IgD-negative memory B cell (primary cell): ENCODE results near the gene DNAI1. TPM values are rescaled to one million over a fixed set of nuclear protein-coding genes. Genes with fewer than 3 reads are reported as not detected.
A peak's percentile ranks its signal among the peaks of the same experiment; 100 is the strongest.

Experiments
- H3K27ac Mint-ChIP-seq, 3 donors: one replicate each; pipeline ENCODE4 v1.8.0; 2020 to 2022; ENCODE audit warnings: mild to moderate bottlenecking in 3 of 3, mixed read lengths in 3 of 3, moderate library complexity in 1 of 3
- H3K27me3 Mint-ChIP-seq: one replicate; pipeline ENCODE4 v1.8.0; 2021; ENCODE audit warnings: mixed read lengths
- H3K36me3 Mint-ChIP-seq: one replicate; pipeline ENCODE4 v1.8.0; 2020; ENCODE audit warnings: mild to moderate bottlenecking, mixed read lengths
- H3K4me1 Mint-ChIP-seq, 3 donors: one replicate each; pipeline ENCODE4 v1.8.0; 2020 to 2022; ENCODE audit warnings: mixed read lengths in 3 of 3, mild to moderate bottlenecking in 1 of 3
- H3K4me3 Mint-ChIP-seq, 4 donors: one replicate each; pipeline ENCODE4 v1.8.0; 2020 to 2022; ENCODE audit warnings: mild to moderate bottlenecking in 4 of 4, mixed read lengths in 4 of 4, moderate library complexity in 3 of 4
- H3K9me3 Mint-ChIP-seq, 3 donors: one replicate each; pipeline ENCODE4 v1.8.0; 2020 to 2021; ENCODE audit warnings: mixed read lengths in 3 of 3, mild to moderate bottlenecking in 1 of 3
- polyA plus RNA-seq: library from polyadenylated mRNA; unstranded; fragments of 300-500 nt; fragmentation: Illumina TruSeq; gene quantifications from one replicate; pipeline ENCODE4 v1.2.3, GENCODE V29; 2021

Gene DNAI1
- polyA plus RNA-seq, 1 donor from 2014 or later, result not detected

DNA sequence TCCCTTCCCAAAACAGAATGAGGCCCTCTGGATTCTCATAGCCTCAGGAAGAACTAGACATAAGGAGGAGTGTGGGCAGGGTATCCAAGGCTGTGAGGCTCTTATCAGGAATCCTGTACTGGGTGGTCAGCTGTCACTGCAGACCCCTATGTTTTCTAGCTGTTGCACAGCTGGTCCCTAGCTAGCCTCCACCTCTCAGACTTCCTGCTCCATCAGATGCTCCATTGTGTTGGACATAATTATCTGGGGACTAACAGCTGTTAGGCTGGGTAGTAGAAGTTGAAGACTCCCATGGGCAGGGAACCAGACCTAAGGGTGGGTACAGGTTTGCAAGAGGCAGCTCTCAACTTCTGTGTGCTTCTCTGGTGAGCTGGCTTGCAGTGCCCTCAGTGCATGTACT is 18.6 kb upstream of the DNAI1 start:
- Mint-ChIP-seq H3K27ac (no peak overlapping the region), H3K36me3 (no peaks in the 10 kb centered on the region), H3K4me3 (no peak overlapping the region), H3K27me3 (no peaks in the 10 kb centered on the region), H3K9me3 (no peaks in the 10 kb centered on the region), H3K4me1 (peaks cover 2 to 6% (median 5%) of the 10 kb centered on the region in 3 donors)

GRCh38 chr9:34442770-34443169 is 15.8 kb upstream of the DNAI1 start:
- no peak overlapping the region for H3K27ac Mint-ChIP-seq
- no peaks in the 10 kb centered on the region for H3K9me3 Mint-ChIP-seq
- H3K36me3 Mint-ChIP-seq, result no peaks in the 10 kb centered on the region

DNA sequence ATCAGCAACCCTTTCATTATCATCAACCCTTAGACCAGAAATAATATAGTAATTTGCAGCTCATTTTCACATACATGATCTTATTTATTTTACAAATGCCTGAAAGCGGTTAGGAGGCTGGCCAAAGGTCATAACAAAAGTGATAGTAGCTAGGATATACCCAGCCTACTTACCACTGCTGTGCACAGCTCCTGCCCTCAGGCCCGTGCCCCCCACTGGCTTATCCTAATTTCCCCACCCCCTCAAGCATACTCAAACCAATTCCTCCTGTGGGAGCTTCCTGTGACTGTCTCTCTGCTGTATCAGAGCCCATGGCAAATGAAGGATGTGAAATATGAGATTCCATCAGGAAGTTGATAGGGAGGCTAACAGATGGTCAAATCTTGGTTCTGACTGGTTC is 15.1 kb upstream of the DNAI1 start:
- Mint-ChIP-seq H3K4me1 (peaks cover 0 to 4% (median 2%) of the 10 kb centered on the region in 3 donors), H3K27ac (no peak overlapping the region), H3K4me3 (no peak overlapping the region), H3K9me3 (no peaks in the 10 kb centered on the region), H3K27me3 (no peaks in the 10 kb centered on the region), H3K36me3 (no peaks in the 10 kb centered on the region)

More at GRCh38 chr9:34442770-34443169, 15.8 kb upstream of the DNAI1 start:
- H3K4me1 Mint-ChIP-seq, result peaks cover 0 to 4% (median 2%) of the 10 kb centered on the region in 3 donors
- H3K27me3 Mint-ChIP-seq, result no peaks in the 10 kb centered on the region
- H3K4me3 Mint-ChIP-seq, result no peak overlapping the region

DNA sequence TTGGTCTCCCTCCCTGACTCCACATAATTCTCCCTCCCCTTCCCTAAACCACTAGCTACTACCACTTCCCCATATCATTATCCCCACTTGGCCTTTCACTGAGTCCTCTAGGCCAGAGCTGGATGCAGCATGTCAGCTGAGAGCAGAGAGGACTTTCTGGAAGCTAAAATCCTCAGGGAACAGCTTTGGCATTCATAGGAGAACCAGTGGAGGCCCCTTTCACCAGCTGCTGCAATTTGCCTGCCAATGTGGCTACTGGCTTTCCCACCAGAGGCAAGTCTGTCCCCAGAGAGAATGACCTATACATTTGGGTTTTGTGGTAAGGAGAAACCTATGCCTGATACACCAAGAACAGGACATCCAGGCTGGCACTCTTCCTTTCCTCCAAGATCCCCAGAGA is 14.6 kb upstream of the DNAI1 start:
- Mint-ChIP-seq H3K9me3 (no peaks in the 10 kb centered on the region), H3K27ac (peak overlapping the region in 1 of 3 donors; percentile 35), H3K27me3 (no peaks in the 10 kb centered on the region), H3K4me1 (peaks cover 0 to 4% (median 2%) of the 10 kb centered on the region in 3 donors), H3K36me3 (no peaks in the 10 kb centered on the region), H3K4me3 (no peak overlapping the region)

DNA sequence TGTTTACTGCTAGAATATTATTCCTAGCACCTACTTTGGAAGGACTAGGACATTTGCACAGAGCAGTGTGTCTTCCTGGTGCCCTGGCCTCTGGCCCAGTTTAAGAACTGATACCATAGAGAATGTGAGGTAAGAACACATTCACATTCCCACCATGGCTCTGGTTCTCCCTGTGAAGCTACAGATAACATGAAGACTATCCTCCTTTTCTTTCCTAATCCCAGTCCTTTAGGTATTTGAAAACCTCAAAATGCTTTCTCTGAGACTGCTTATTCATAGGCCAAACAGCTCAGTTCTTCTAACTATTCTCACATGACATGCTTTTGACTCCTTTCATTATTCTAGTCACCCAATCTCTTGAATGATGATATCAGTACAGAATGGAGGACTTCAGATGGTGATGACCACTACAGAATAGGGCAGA is 12.1 kb upstream of the DNAI1 start:
- H3K27me3 Mint-ChIP-seq, result no peaks in the 10 kb centered on the region
- H3K9me3 Mint-ChIP-seq, result no peaks in the 10 kb centered on the region
- H3K27ac Mint-ChIP-seq, result no peak overlapping the region
- no peaks in the 10 kb centered on the region for H3K4me1 Mint-ChIP-seq
- H3K36me3 Mint-ChIP-seq, result peaks cover 3% of the 10 kb centered on the region
- no peak overlapping the region for H3K4me3 Mint-ChIP-seq

GRCh38 chr9:34446951-34447350 is 11.7 kb upstream of the DNAI1 start:
- Mint-ChIP-seq H3K27me3 (no peaks in the 10 kb centered on the region), H3K9me3 (no peaks in the 10 kb centered on the region), H3K4me3 (no peak overlapping the region), H3K4me1 (no peaks in the 10 kb centered on the region), H3K27ac (no peak overlapping the region), H3K36me3 (peaks cover 3% of the 10 kb centered on the region)

DNA sequence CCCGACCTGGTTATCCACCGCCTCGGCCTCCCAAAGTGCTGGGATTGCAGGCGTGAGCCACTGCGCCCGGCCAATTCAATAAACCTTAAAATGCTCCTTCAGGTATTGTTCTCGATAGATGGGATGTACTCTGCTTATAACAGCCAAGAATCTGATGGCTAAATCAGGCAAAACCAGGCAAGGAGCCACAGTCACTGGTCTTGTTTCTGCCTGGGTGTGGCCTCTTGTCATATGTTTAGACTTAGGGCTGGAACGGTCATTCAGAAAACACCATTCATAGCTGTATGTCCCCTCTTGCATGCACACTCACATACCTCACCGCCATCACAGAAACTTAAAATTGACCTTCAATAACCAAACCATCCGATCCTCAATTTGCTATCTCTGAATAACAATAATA is 8.0 kb upstream of the DNAI1 start:
- H3K27me3 Mint-ChIP-seq, result no peaks in the 10 kb centered on the region
- no peaks in the 10 kb centered on the region for H3K9me3 Mint-ChIP-seq
- peaks cover 3% of the 10 kb centered on the region for H3K36me3 Mint-ChIP-seq
- H3K27ac Mint-ChIP-seq, result no peak overlapping the region
- H3K4me1 Mint-ChIP-seq, result peaks cover 0 to 4% (median 0%) of the 10 kb centered on the region in 3 donors
- peak overlapping the region in 1 of 4 donors; percentile 33 for H3K4me3 Mint-ChIP-seq

- H3K27me3 Mint-ChIP-seq, result no peaks in the 10 kb centered on the region
- H3K4me1 Mint-ChIP-seq, result peaks cover 0 to 4% (median 0%) of the 10 kb centered on the region in 3 donors
- no peak overlapping the region for H3K4me3 Mint-ChIP-seq
- no peaks in the 10 kb centered on the region for H3K9me3 Mint-ChIP-seq
- H3K36me3 Mint-ChIP-seq, result peaks cover 3% of the 10 kb centered on the region
- no peak overlapping the region for H3K27ac Mint-ChIP-seq
These were observed 7.5 kb upstream of the DNAI1 start for GRCh38 chr9:34451135-34451534.

GRCh38 chr9:34451545-34451944 is 7.1 kb upstream of the DNAI1 start:
- H3K36me3 Mint-ChIP-seq, result peaks cover 3% of the 10 kb centered on the region

GRCh38 chr9:34452568-34452967 is 6.0 kb upstream of the DNAI1 start:
- H3K9me3 Mint-ChIP-seq, result no peaks in the 10 kb centered on the region
- no peak overlapping the region for H3K27ac Mint-ChIP-seq
- H3K36me3 Mint-ChIP-seq, result peaks cover 3% of the 10 kb centered on the region
- H3K4me3 Mint-ChIP-seq, result no peak overlapping the region
- no peaks in the 10 kb centered on the region for H3K27me3 Mint-ChIP-seq
- H3K4me1 Mint-ChIP-seq, result peaks cover 7 to 15% (median 8%) of the 10 kb centered on the region in 3 donors

More at GRCh38 chr9:34451545-34451944, 7.1 kb upstream of the DNAI1 start:
- H3K27ac Mint-ChIP-seq, result no peak overlapping the region
- no peaks in the 10 kb centered on the region for H3K9me3 Mint-ChIP-seq
- peaks cover 0 to 8% (median 2%) of the 10 kb centered on the region in 3 donors for H3K4me1 Mint-ChIP-seq
- H3K27me3 Mint-ChIP-seq, result no peaks in the 10 kb centered on the region
- H3K4me3 Mint-ChIP-seq, result no peak overlapping the region

DNA sequence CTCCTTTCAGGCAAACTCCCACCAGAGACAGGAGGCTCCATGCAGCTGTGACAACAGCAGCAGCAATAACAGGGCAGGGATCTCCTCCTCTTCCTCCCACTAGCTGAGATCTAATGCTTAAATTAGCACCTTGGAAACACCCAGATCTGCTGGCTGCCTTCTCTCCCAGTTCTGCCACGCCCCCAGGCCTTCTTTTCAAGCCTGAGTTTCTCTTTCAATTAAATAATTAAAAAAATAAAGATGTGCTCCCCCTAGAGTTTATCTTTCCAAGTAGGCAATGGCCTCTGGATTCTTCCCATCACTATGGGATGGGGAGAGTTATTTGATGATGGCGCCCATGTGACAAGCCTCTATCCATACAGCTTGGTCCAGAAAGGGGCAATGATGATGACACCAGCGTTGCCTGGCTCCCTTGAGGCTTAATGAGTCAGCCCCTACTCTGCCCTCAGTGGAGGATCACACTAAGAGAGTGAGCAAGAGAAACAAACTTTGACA is 4.0 kb upstream of the DNAI1 start:
- H3K27ac Mint-ChIP-seq, result no peak overlapping the region
- peaks cover 1% of the 10 kb centered on the region for H3K36me3 Mint-ChIP-seq
- peaks cover 13 to 22% (median 15%) of the 10 kb centered on the region in 3 donors for H3K4me1 Mint-ChIP-seq
- H3K9me3 Mint-ChIP-seq, result no peaks in the 10 kb centered on the region
- no peaks in the 10 kb centered on the region for H3K27me3 Mint-ChIP-seq
- H3K4me3 Mint-ChIP-seq, result peak overlapping the region in 1 of 4 donors; percentile 74

DNA sequence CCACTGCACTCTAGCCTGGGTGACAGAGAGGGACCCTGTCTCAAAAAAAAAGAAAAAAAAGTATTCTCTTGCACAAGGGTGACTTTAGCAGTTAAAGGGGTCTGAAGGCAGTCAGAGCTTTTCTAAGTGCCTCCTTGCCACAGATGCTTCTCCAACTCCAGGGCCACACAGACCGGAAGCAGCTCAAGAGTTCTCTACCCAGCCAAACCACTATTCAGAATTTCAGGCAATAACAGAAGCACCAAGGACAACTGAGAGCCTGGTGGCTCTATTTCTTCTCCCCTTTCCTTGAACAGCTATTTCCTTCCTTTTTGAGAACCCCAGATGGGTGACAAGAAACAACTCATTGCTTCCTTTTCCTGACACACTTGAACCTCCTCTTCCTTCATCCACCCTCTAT is 2.5 kb upstream of the DNAI1 start:
- Mint-ChIP-seq H3K9me3 (no peaks in the 10 kb centered on the region), H3K27me3 (no peaks in the 10 kb centered on the region), H3K4me3 (peak overlapping the region in 2 of 4 donors; percentile 28 to 74), H3K4me1 (peaks cover 16 to 22% (median 18%) of the 10 kb centered on the region in 3 donors), H3K27ac (peak overlapping the region in 2 of 3 donors; percentile 22 to 77), H3K36me3 (peaks cover 2% of the 10 kb centered on the region)

DNA sequence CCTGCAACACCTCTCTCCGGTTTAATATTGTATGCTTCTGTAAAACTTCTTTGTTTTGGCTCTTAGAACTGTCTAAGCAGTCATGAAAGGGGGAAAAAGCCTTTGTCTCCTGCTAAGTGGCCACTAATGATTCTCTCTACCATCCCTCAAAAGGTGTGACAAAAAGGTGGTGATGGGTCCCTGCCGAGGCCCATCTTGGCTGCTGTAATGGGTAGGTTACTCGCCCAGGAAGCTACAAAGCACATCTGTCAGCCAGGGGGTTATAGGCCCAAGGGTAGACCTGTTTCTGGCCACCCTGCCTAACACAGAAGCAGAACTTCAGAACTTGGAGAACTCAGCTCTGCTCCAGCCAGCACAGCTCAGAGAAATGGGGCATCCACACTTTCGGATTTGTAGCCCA is 1.9 kb upstream of the DNAI1 start:
- peaks cover 16 to 22% (median 18%) of the 10 kb centered on the region in 3 donors for H3K4me1 Mint-ChIP-seq
- H3K9me3 Mint-ChIP-seq, result no peaks in the 10 kb centered on the region
- peak overlapping the region; percentile 15 to 77 (median 22) for H3K27ac Mint-ChIP-seq
- H3K36me3 Mint-ChIP-seq, result peaks cover 1% of the 10 kb centered on the region
- H3K4me3 Mint-ChIP-seq, result peak overlapping the region in 2 of 4 donors; percentile 54 to 74
- peaks cover under 1% of the 10 kb centered on the region for H3K27me3 Mint-ChIP-seq

- peak overlapping the region; percentile 89 to 97 (median 94) for H3K4me3 Mint-ChIP-seq
These were observed 1.2 kb upstream of the DNAI1 start for GRCh38 chr9:34457266-34458012.

GRCh38 chr9:34458959-34459340 is 345 bp downstream of the DNAI1 start:
- Mint-ChIP-seq H3K4me1 (peaks cover 16 to 18% (median 17%) of the 10 kb centered on the region in 3 donors), H3K4me3 (peak overlapping the region; percentile 87 to 96 (median 92)), H3K27me3 (peaks cover 2% of the 10 kb centered on the region), H3K36me3 (peaks cover 1% of the 10 kb centered on the region), H3K9me3 (no peaks in the 10 kb centered on the region), H3K27ac (peak overlapping the region; percentile 79 to 91 (median 79))

More at GRCh38 chr9:34457266-34458012, 1.2 kb upstream of the DNAI1 start:
- peaks cover 1% of the 10 kb centered on the region for H3K36me3 Mint-ChIP-seq
- H3K27ac Mint-ChIP-seq, result peak overlapping the region in 1 of 3 donors; percentile 16
- peaks cover 16 to 22% (median 18%) of the 10 kb centered on the region in 3 donors for H3K4me1 Mint-ChIP-seq
- no peaks in the 10 kb centered on the region for H3K9me3 Mint-ChIP-seq
- peaks cover 2% of the 10 kb centered on the region for H3K27me3 Mint-ChIP-seq
